Kidney capillary endothelial cell (primary cell): Measurements from ENCODE around the gene TMSB15C.

Experiments used
- DNase-seq: peaks from one replicate; pipeline ENCODE4 v3.0.0-alpha.2; 2018; ENCODE audit warnings: low spot score

Gene TMSB15C

DNA sequence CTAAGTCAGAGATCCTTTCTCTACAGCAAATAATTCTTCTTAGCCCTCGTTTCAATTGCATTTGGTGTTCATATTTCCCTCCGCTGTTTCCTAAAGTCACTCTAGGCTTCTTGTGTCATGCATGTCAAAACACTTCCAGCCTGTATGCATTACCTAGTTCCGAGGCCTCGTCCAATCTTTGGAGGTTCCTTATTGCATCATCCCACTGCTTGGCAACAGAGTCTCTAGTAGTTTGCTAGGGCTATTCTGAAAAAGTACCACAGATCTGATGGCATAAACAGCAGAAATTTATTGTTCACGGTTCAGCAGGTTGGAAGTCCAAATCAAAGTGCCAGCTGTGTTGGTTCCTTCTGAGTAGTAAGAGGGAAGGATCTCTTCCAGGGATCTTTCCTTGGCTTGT is 30.4 kb downstream of the TMSB15C start:
- DNase-seq: no peak

GRCh38 chrX:104041003-104041402 is 35.0 kb downstream of the TMSB15C start:
- no peak for DNase-seq

GRCh38 chrX:104039689-104040505 is 36.1 kb downstream of the TMSB15C start, which contains the start of gene H2BW2:
Gene H2BW2, plus strand, starts transcription at chrX:104039956. Its CDS starts 39 bp downstream, at chrX:104039995.
- no peak for DNase-seq
